ENCODE results near the gene CCNY.

The CCNY gene

DNA sequence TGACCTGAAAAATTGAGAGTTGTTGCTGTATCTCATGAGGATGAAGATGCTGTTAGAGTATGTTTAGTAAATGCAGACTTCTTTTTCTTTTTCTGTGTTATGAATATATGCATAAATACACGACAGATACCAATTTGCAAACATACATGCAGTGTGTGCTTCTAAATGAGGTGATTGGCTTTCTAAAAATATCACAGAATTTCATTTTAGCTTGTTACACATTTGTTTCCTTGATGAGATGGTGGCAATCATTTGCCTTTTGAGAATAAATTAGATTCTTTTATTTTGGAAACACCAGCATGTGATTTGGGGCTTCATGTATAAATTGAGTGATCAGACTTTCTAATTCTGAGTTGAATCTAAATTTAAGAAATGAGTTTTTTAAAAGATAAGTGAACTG is 29.7 kb downstream of the CCNY start:
- Histone ChIP-seq H3K27me3 (ENCODE audit: control insufficient read depth, insufficient read depth, low read length) (no peaks in the 10 kb centered on the region), H3K79me2 (peaks cover 29% of the 10 kb centered on the region), H3K9ac (no peak overlapping the region), H3K9me3 (ENCODE audit: control insufficient read depth, low read length) (no peaks in the 10 kb centered on the region), H3K36me3 (ENCODE audit: control insufficient read depth, insufficient read depth, low read length) (no peaks in the 10 kb centered on the region), H3K4me3 (ENCODE audit: low read depth, low read length) (no peak overlapping the region), H3K4me2 (ENCODE audit: low read length) (no peak overlapping the region), H3K4me1 (no peaks in the 10 kb centered on the region), H2AFZ (no peak overlapping the region), H3K27ac (no peak overlapping the region)
- TF ChIP-seq, protein P1, sequence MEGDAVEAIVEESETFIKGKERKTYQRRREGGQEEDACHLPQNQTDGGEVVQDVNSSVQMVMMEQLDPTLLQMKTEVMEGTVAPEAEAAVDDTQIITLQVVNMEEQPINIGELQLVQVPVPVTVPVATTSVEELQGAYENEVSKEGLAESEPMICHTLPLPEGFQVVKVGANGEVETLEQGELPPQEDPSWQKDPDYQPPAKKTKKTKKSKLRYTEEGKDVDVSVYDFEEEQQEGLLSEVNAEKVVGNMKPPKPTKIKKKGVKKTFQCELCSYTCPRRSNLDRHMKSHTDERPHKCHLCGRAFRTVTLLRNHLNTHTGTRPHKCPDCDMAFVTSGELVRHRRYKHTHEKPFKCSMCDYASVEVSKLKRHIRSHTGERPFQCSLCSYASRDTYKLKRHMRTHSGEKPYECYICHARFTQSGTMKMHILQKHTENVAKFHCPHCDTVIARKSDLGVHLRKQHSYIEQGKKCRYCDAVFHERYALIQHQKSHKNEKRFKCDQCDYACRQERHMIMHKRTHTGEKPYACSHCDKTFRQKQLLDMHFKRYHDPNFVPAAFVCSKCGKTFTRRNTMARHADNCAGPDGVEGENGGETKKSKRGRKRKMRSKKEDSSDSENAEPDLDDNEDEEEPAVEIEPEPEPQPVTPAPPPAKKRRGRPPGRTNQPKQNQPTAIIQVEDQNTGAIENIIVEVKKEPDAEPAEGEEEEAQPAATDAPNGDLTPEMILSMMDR (IDR thresholded peaks at IDR 0.05): no peak

DNA sequence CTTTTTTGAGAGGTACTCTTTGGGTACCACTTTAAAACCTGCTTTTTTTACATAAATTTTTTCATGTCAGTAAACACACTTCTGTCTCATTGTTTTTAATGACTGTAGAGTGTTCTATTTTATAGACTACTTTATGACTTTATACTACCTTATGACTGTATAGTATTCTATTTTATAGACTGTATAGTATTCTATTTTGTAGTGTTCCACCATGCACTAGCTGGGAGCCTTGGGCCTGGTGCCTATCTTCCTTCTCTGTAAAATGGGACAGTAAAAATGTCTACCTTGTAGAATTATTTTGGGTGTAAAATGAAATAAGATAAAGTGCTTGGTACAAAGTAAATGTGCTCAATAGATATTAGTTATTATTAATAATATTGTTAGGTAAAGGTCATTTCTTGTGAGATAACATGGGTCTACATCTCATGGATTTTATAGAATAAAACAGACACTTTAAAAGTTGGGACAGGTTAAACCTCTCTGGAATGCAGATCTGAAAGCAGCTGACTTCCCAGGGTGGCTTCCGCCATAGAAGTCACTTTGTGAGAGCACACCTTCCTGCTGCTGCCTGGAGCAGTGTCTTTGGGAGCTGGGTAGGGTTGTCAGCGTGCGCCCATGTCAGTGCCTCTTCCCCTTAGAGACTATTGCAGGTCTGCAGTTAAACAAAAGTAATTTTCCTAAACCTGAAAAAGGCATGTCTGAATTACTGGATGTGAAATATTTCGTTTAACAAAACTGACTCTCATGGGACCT is 31.0 kb downstream of the CCNY start:
- no peaks in the 10 kb centered on the region for H3K36me3 ChIP-seq (ENCODE audit: control insufficient read depth, insufficient read depth, low read length)
- H3K27ac ChIP-seq: no peak overlapping the region
- no peaks in the 10 kb centered on the region for H3K9me3 ChIP-seq (ENCODE audit: control insufficient read depth, low read length)
- H3K4me1 ChIP-seq: no peaks in the 10 kb centered on the region
- peaks cover 39% of the 10 kb centered on the region for H3K79me2 ChIP-seq
- no peak overlapping the region for H3K4me3 ChIP-seq (ENCODE audit: low read depth, low read length)
- H2AFZ ChIP-seq: no peak overlapping the region
- H3K4me2 ChIP-seq (ENCODE audit: low read length): no peak overlapping the region
- no peak overlapping the region for H3K9ac ChIP-seq
- no peaks in the 10 kb centered on the region for H3K27me3 ChIP-seq (ENCODE audit: control insufficient read depth, insufficient read depth, low read length)
- TF ChIP-seq, protein P1 (IDR thresholded peaks at IDR 0.05): no peak

DNA sequence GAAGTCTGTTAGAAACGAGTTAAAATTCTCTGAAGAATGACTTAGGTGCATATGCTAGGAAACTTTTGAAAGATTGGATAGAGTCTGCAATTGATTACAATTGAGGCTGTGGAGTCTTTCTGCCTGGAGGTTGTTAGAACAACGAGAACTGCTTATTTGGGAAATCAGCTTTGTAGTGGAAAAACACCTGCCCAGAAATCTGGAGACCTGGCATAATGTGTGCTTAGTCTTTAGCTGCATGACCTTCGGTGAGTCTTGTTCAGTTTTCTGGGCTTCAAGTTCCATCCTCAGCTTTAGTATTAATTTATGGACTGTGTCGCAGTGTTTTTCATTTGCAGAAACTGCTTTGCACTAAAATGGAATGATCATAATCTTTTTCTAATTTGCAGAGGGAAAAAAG is 31.7 kb downstream of the CCNY start:
- H3K79me2 ChIP-seq: peaks cover 43% of the 10 kb centered on the region
- no peak overlapping the region for H3K4me3 ChIP-seq (ENCODE audit: low read depth, low read length)
- no peaks in the 10 kb centered on the region for H3K36me3 ChIP-seq (ENCODE audit: control insufficient read depth, insufficient read depth, low read length)
- no peaks in the 10 kb centered on the region for H3K9me3 ChIP-seq (ENCODE audit: control insufficient read depth, low read length)
- TF ChIP-seq, protein P1 (IDR thresholded peaks at IDR 0.05): no peak
- no peak overlapping the region for H3K27ac ChIP-seq
- no peaks in the 10 kb centered on the region for H3K27me3 ChIP-seq (ENCODE audit: control insufficient read depth, insufficient read depth, low read length)
- H3K4me2 ChIP-seq (ENCODE audit: low read length): no peak overlapping the region
- no peaks in the 10 kb centered on the region for H3K4me1 ChIP-seq
- H2AFZ ChIP-seq: no peak overlapping the region
- no peak overlapping the region for H3K9ac ChIP-seq

DNA sequence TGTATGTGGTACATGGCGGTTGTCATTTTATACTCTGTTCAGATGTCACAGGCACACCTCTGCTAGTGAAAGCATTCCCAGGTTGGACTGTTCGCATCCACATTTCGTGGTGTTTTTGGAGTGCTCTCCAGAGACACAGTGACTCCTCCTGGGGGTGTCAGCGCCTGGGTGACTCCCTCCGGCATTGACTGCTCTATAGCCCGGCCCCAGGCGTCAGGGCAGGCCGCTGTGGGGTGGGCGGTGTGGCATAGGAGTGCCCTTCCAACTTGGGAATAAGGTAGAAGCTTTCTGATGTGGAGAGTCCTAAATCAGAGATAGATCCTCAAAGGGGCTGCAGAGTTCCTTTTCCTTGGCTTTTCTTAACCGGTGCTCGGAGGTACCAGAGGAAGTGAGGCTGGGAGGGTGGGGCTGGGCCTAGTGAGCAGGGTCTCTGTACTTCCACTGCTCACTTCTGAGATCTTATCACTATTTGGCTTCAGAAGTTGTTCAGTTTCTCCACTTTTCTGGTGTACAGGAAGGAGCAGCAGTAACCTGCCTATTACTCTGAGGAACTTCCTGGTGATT is 32.3 kb downstream of the CCNY start:
- Histone ChIP-seq H3K27ac (no peak overlapping the region), H3K4me1 (no peaks in the 10 kb centered on the region), H3K4me2 (ENCODE audit: low read length) (no peak overlapping the region)

More for the DNA sequence above, 32.3 kb downstream of the CCNY start:
- TF ChIP-seq, protein P1 (IDR thresholded peaks at IDR 0.05): no peak
- H3K4me3 ChIP-seq (ENCODE audit: low read depth, low read length): no peak overlapping the region
- no peaks in the 10 kb centered on the region for H3K36me3 ChIP-seq (ENCODE audit: control insufficient read depth, insufficient read depth, low read length)
- no peaks in the 10 kb centered on the region for H3K27me3 ChIP-seq (ENCODE audit: control insufficient read depth, insufficient read depth, low read length)
- H3K9ac ChIP-seq: no peak overlapping the region
- H3K9me3 ChIP-seq (ENCODE audit: control insufficient read depth, low read length): no peaks in the 10 kb centered on the region
- H3K79me2 ChIP-seq: peaks cover 41% of the 10 kb centered on the region
- H2AFZ ChIP-seq: no peak overlapping the region
